Kidney (tissue), 14 donors: ENCODE results near the gene KIDINS220. TPM values are rescaled to one million over a fixed set of nuclear protein-coding genes. Genes with fewer than 3 reads are reported as not detected.

Source experiments
- DNase-seq, 5 donors: peaks; one replicate each; pipeline ENCODE4 v3.0.0-alpha.2; 2013 to 2020
- FAIRE-seq: peaks from 2 replicates; lab custom pipeline; 2012; peaks lifted over from hg19 to GRCh38; lab: Jason Lieb, UNC
- H3K27ac ChIP-seq, 2 donors: one replicate each; pipeline ENCODE4 v1.7.0; 2013; ENCODE audit warnings: low read depth in 2 of 2, low read length in 2 of 2, inconsistent platforms in 1 of 2
- H3K27me3 ChIP-seq: one replicate; pipeline ENCODE4 v1.7.1; 2013; ENCODE audit warnings: low read length, inconsistent platforms; ENCODE audit not compliant: control insufficient read depth, insufficient read depth
- H3K36me3 ChIP-seq, 3 donors: one replicate each; pipeline versions ENCODE4 v1.7.0 to v1.7.1; 2013; ENCODE audit warnings: low read length in 3 of 3, control low read depth in 1 of 3, inconsistent platforms in 1 of 3; ENCODE audit not compliant: insufficient read depth in 3 of 3, control insufficient read depth in 2 of 3
- H3K4me1 ChIP-seq, 3 donors: one replicate each; pipeline versions ENCODE4 v1.7.0 to v1.7.1; 2013; ENCODE audit warnings: low read length in 3 of 3, inconsistent platforms in 1 of 3, low read depth in 1 of 3; ENCODE audit not compliant: control insufficient read depth in 2 of 3, insufficient read depth in 2 of 3
- H3K4me3 ChIP-seq, 3 donors: one replicate each; pipeline versions ENCODE4 v1.7.0 to v1.8.1; 2013; ENCODE audit warnings: low read length in 3 of 3, control low read depth in 1 of 3, inconsistent platforms in 1 of 3
- H3K9ac ChIP-seq, 3 donors: one replicate each; pipeline versions ENCODE4 v1.7.0 to v1.7.1; 2013; ENCODE audit warnings: low read length in 3 of 3, control low read depth in 1 of 3, inconsistent platforms in 1 of 3
- H3K9me3 ChIP-seq, 3 donors: one replicate each; pipeline versions ENCODE4 v1.7.0 to v1.7.1; 2013; ENCODE audit warnings: low read length in 3 of 3, control low read depth in 1 of 3, inconsistent platforms in 1 of 3; ENCODE audit not compliant: control insufficient read depth in 2 of 3, insufficient read depth in 1 of 3
- CTCF ChIP-seq: IDR thresholded peaks from 3 replicates; pipeline ENCODE4 v1.5.1; 2012; ENCODE audit warnings: mild to moderate bottlenecking, moderate library complexity, borderline replicate concordance; ENCODE audit not compliant: insufficient read depth; ENCODE audit errors: extremely low read depth
- intact Hi-C: fragments of 100-400 bp; cut with DNase I; formaldehyde crosslinking; loops from one replicate; pipeline ENCODE4 v1.11.1; 2022
- polyA plus RNA-seq: library from polyadenylated mRNA; stranded (reverse); fragments of 350-450 nt; fragmentation: Illumina TruSeq; extraction: RNeasy Lipid Tissue Mini Kit (QIAGEN cat#74804); gene quantifications from one replicate; pipeline ENCODE4 v1.2.3, GENCODE V29; 2014; ENCODE audit warnings: low read depth, low replicate concordance; ENCODE audit not compliant: insufficient read depth
- total RNA-seq: library from RNA; stranded (reverse); fragmentation: NEBNext Ultra II Directional; extraction: Animal tissue kit (Norgen Biotek cat#: 25700); gene quantifications from one replicate; pipeline ENCODE4 v1.2.1, GENCODE V29; 2021
- donor health status: control.
- donor health status: control.
- donor health status: control.
- donor health status: control.
- donor health status: control.
- donor health status: DM: yes; HTN: yes; CAD: no.
- donor health status: Normal renal cell carcinoma (clear cell type).

Gene KIDINS220
- total and polyA plus RNA-seq, 2 donors from 2014 or later, result 12.3 to 56.6 TPM

- Histone ChIP-seq H3K9ac (no peak overlapping the region), H3K36me3 (peaks cover 10 to 44% (median 14%) of the 10 kb centered on the region in 3 donors), H3K4me3 (no peak overlapping the region), H3K9me3 (no peaks in the 10 kb centered on the region), H3K27me3 (no peaks in the 10 kb centered on the region), H3K27ac (no peak overlapping the region), H3K4me1 (no peaks in the 10 kb centered on the region)
- DNase-seq (no peak), FAIRE-seq (no peak)
- intact Hi-C loops, result no loop called here
- TF ChIP-seq CTCF, result no peak
These were observed 40.4 kb downstream of the KIDINS220 start for GRCh38 chr2:8796878-8797550.

GRCh38 chr2:8796315-8796848 lies 41.0 kb downstream of the KIDINS220 start:
- H3K4me3 ChIP-seq, result no peak overlapping the region
- H3K9ac ChIP-seq, result no peak overlapping the region
- TF ChIP-seq CTCF, result no peak
- no peaks in the 10 kb centered on the region for H3K4me1 ChIP-seq
- H3K27me3 ChIP-seq, result no peaks in the 10 kb centered on the region
- H3K9me3 ChIP-seq, result no peaks in the 10 kb centered on the region
- intact Hi-C loops, result no loop called here
- peaks cover 8 to 39% (median 10%) of the 10 kb centered on the region in 3 donors for H3K36me3 ChIP-seq
- FAIRE-seq (no peak), DNase-seq (no peak)
- H3K27ac ChIP-seq, result no peak overlapping the region

- TF ChIP-seq CTCF, result no peak
- intact Hi-C loops, result no loop called here
- FAIRE-seq, result no peak
- Histone ChIP-seq H3K27ac (no peak overlapping the region), H3K9ac (no peak overlapping the region), H3K36me3 (peaks cover 7 to 41% (median 10%) of the 10 kb centered on the region in 3 donors), H3K4me3 (no peak overlapping the region), H3K9me3 (no peaks in the 10 kb centered on the region), H3K27me3 (no peaks in the 10 kb centered on the region), H3K4me1 (no peaks in the 10 kb centered on the region)
- no peak for DNase-seq
These were observed 42.2 kb downstream of the KIDINS220 start for GRCh38 chr2:8794923-8795825.
